HG03469 (cell line): ENCODE results near the gene PRKACA.
"Not testable (repeated sequence)": the region's sequence is repeated elsewhere in the genome, so short reads cannot be mapped to it uniquely, and the experiment has no call there.

Experiments used
- ATAC-seq: cut with Tn5 transposase; IDR thresholded peaks from one replicate; pipeline ENCODE4 v1.9.1; 2021; ENCODE audit warnings: mild to moderate bottlenecking, moderate library complexity, moderate number of reproducible peaks; ENCODE audit not compliant: unreplicated experiment

Gene PRKACA

GRCh38 chr19:14052470-14052869 lies 65.1 kb downstream of the PRKACA start:
- ATAC-seq: no peak

GRCh38 chr19:14051980-14052379 lies 65.6 kb downstream of the PRKACA start:
- ATAC-seq: no peak

- ATAC-seq: not testable (repeated sequence)
Measured at GRCh38 chr19:14050961-14051360, 66.6 kb downstream of the PRKACA start.

GRCh38 chr19:14050512-14050911 lies 67.0 kb downstream of the PRKACA start:
- no peak for ATAC-seq

- ATAC-seq: no peak
Measured at GRCh38 chr19:14048443-14049153, 69.0 kb downstream of the PRKACA start.

- not testable (repeated sequence) for ATAC-seq
Measured at GRCh38 chr19:14047866-14048265, 69.7 kb downstream of the PRKACA start.

GRCh38 chr19:14042659-14043608 lies 74.6 kb downstream of the PRKACA start:
- not testable (repeated sequence) for ATAC-seq
